A673 (cell line): Measurements from ENCODE around the gene ADAMTS19.

ENCODE experiments used
- CTCF ChIP-seq: fragments of 300-800, 200-600 bp; sonication (generic); conservative IDR thresholded peaks from 2 replicates; pipeline ENCODE4 v1.5.1; 2017; ENCODE audit warnings: low read depth, mild to moderate bottlenecking, antibody characterized with exemption, low read length, moderate library complexity, mixed read lengths
- EZH2 ChIP-seq: fragments of 200-600 bp; sonication (generic); IDR thresholded peaks from 2 replicates; pipeline ENCODE4 v1.6.1; 2017; ENCODE audit warnings: borderline replicate concordance, low read depth, mild to moderate bottlenecking, mixed read lengths, antibody characterized with exemption, low read length; ENCODE audit not compliant: poor library complexity, severe bottlenecking

GRCh38 chr5:129440424-129440823 is 19.7 kb upstream of the ADAMTS19 start:
- TF ChIP-seq CTCF: no peak
- TF ChIP-seq EZH2: no peak
